GM23338 (cell line): ENCODE data around the gene AP5Z1. TPM values are rescaled to one million over a fixed set of nuclear protein-coding genes. Genes with fewer than 3 reads are reported as not detected.

ENCODE experiments used
- ATAC-seq: fragments of 200-7000 bp; cut with Tn5 transposase; 3 replicates; pipeline ENCODE4 v1.9.1; 2020
- DNase-seq: peaks from one replicate; pipeline ENCODE4 v3.0.0-alpha.2; 2015; ENCODE audit warnings: low spot score
- H2AFZ ChIP-seq: fragments of 200-600 bp; sonication (generic); 2 replicates; pipeline ENCODE4 v1.8.0; 2016; ENCODE audit warnings: antibody characterized with exemption, mild to moderate bottlenecking, moderate library complexity
- H3F3A ChIP-seq: fragments of 200-600 bp; sonication (generic); replicated peaks from 2 replicates; pipeline ENCODE4 v1.8.0; 2017; ENCODE audit warnings: antibody characterized with exemption, mixed run types, low read depth
- H3K27ac ChIP-seq: fragments of 200-600 bp; sonication (generic); 2 replicates; pipeline ENCODE4 v1.6.1; 2016; ENCODE audit warnings: low read depth
- H3K27me3 ChIP-seq: fragments of 200-600 bp; sonication (generic); 2 replicates; pipeline ENCODE4 v1.8.0; 2016; ENCODE audit warnings: mild to moderate bottlenecking, mixed run types, moderate library complexity; ENCODE audit not compliant: insufficient read depth
- H3K36me3 ChIP-seq: fragments of 200-600 bp; sonication (generic); 2 replicates; pipeline ENCODE4 v1.8.0; 2016; ENCODE audit warnings: mild to moderate bottlenecking; ENCODE audit not compliant: insufficient read depth
- H3K4me1 ChIP-seq: fragments of 200-600 bp; sonication (generic); 2 replicates; pipeline ENCODE4 v1.8.0; 2016; ENCODE audit warnings: mild to moderate bottlenecking, moderate library complexity; ENCODE audit not compliant: insufficient read depth
- H3K4me2 ChIP-seq: fragments of 200-600 bp; sonication (generic); 2 replicates; pipeline ENCODE4 v1.7.1; 2017; ENCODE audit warnings: mixed run types
- H3K4me3 ChIP-seq: fragments of 200-600 bp; sonication (generic); 2 replicates; pipeline ENCODE4 v1.6.1; 2016; ENCODE audit warnings: mixed run types
- H3K79me2 ChIP-seq: fragments of 200-600 bp; sonication (generic); replicated peaks from 2 replicates; pipeline ENCODE4 v1.8.0; 2017; ENCODE audit warnings: mild to moderate bottlenecking; ENCODE audit not compliant: insufficient read depth
- H3K9me2 ChIP-seq: fragments of 200-600 bp; sonication (generic); 2 replicates; pipeline ENCODE4 v1.8.0; 2017; ENCODE audit not compliant: insufficient read depth
- H4K20me1 ChIP-seq: fragments of 200-600 bp; sonication (generic); replicated peaks from 2 replicates; pipeline ENCODE4 v1.8.0; 2017; ENCODE audit warnings: mild to moderate bottlenecking; ENCODE audit not compliant: insufficient read depth
- H3K27ac Mint-ChIP-seq: 2 replicates; pipeline ENCODE4 v1.8.0; 2020; ENCODE audit warnings: inconsistent platforms, mild to moderate bottlenecking, moderate library complexity, mixed read lengths
- H3K27me3 Mint-ChIP-seq: 3 replicates; pipeline ENCODE4 v1.8.0; 2022; ENCODE audit warnings: low read depth, mild to moderate bottlenecking, moderate library complexity, mixed read lengths, inconsistent platforms; ENCODE audit not compliant: insufficient read depth, poor library complexity
- H3K36me3 Mint-ChIP-seq: 3 replicates; pipeline ENCODE4 v1.8.0; 2021; ENCODE audit warnings: low read depth, mild to moderate bottlenecking, inconsistent platforms, moderate library complexity, mixed read lengths
- H3K4me1 Mint-ChIP-seq: 3 replicates; pipeline ENCODE4 v1.8.0; 2020; ENCODE audit warnings: mild to moderate bottlenecking, inconsistent platforms, mixed read lengths
- H3K4me3 Mint-ChIP-seq: 3 replicates; pipeline ENCODE4 v1.8.0; 2021; ENCODE audit warnings: moderate library complexity, mild to moderate bottlenecking, inconsistent platforms, mixed read lengths
- H3K9me3 Mint-ChIP-seq: 3 replicates; pipeline ENCODE4 v1.8.0; 2020; ENCODE audit warnings: moderate library complexity, mild to moderate bottlenecking, inconsistent platforms, mixed read lengths
- CREB1 ChIP-seq: fragments of 250-450 bp; sonication (Bioruptor Pico); IDR thresholded peaks from 2 replicates; pipeline ENCODE4 v1.5.0; 2020; ENCODE audit warnings: low read depth, mild to moderate bottlenecking, moderate library complexity
- CTCF ChIP-seq, 2 experiments: fragments of 200-600 bp in 1 of 2; sonication (generic) in 1 of 2; conservative IDR thresholded peaks; 2 replicates each; pipeline versions ENCODE4 v1.5.1 to v1.6.1; 2016 to 2017; ENCODE audit warnings: antibody characterized with exemption in 2 of 2, low read depth in 2 of 2, mild to moderate bottlenecking in 2 of 2, moderate library complexity in 1 of 2
- ETS1 ChIP-seq: IDR thresholded peaks from 2 replicates; pipeline ENCODE4 v1.6.1; 2016; ENCODE audit warnings: antibody characterized with exemption
- EZH2 ChIP-seq: fragments of 200-600 bp; sonication (generic); IDR thresholded peaks from one replicate; pipeline ENCODE4 v1.8.0; 2017; ENCODE audit warnings: antibody characterized with exemption, mild to moderate bottlenecking, low read depth; ENCODE audit not compliant: unreplicated experiment
- EZH2phosphoT487 ChIP-seq: fragments of 200-600 bp; sonication (generic); IDR thresholded peaks from one replicate; pipeline ENCODE4 v1.8.1; 2018; ENCODE audit warnings: antibody characterized with exemption; ENCODE audit not compliant: unreplicated experiment
- JUNB ChIP-seq: IDR thresholded peaks from one replicate; pipeline ENCODE4 v1.6.1; 2016; ENCODE audit warnings: antibody characterized with exemption; ENCODE audit not compliant: unreplicated experiment
- NANOG ChIP-seq: IDR thresholded peaks from 2 replicates; pipeline ENCODE4 v1.6.1; 2016; ENCODE audit warnings: antibody characterized with exemption, borderline replicate concordance
- POLR2AphosphoS5 ChIP-seq: IDR thresholded peaks from 2 replicates; pipeline ENCODE4 v1.6.1; 2016; ENCODE audit warnings: antibody characterized with exemption, low read depth
- REST ChIP-seq: IDR thresholded peaks from one replicate; pipeline ENCODE4 v1.6.1; 2018; ENCODE audit warnings: antibody characterized with exemption; ENCODE audit not compliant: unreplicated experiment
- STAT1 ChIP-seq: IDR thresholded peaks from one replicate; pipeline ENCODE4 v1.6.1; 2016; ENCODE audit warnings: antibody characterized with exemption; ENCODE audit not compliant: unreplicated experiment
- ZNF114 ChIP-seq: fragments of 250-450 bp; sonication (Bioruptor Pico); IDR thresholded peaks from 2 replicates; pipeline ENCODE4 v1.5.0; 2020; ENCODE audit warnings: mild to moderate bottlenecking, moderate library complexity
- ZNF331 ChIP-seq: fragments of 250-450 bp; sonication (Bioruptor Pico); IDR thresholded peaks from 2 replicates; pipeline ENCODE4 v1.5.0; 2020; ENCODE audit warnings: low read depth, mild to moderate bottlenecking, moderate library complexity
- ZNF462 ChIP-seq: fragments of 250-450 bp; sonication (Bioruptor Pico); IDR thresholded peaks from 2 replicates; pipeline ENCODE4 v1.5.0; 2020; ENCODE audit warnings: mild to moderate bottlenecking, moderate library complexity
- polyA plus RNA-seq: library from polyadenylated mRNA; unstranded; fragments of >200 nt; fragmentation: Nextera tagmentation; extraction: Ambion mirVana; gene quantifications from 2 replicates; pipeline ENCODE4 v1.2.1, GENCODE V29; 2016
- total RNA-seq: library from RNA; depleted of rRNA; stranded (reverse); fragments of >200 nt; shearing (Covaris generic); gene quantifications from 2 replicates; pipeline ENCODE4 v1.2.3, GENCODE V29; 2014

AP5Z1 gene
- total and polyA plus RNA-seq, 2 experiments from 2014 or later = 16.3 to 31.2 TPM

GRCh38 chr7:4824120-4824775 is 48.8 kb downstream of the AP5Z1 start:
- Histone ChIP-seq H3K36me3 (no peaks in the 10 kb centered on the region), H4K20me1 (no peaks in the 10 kb centered on the region), H3F3A (no peaks in the 10 kb centered on the region), H3K4me2 (no peak overlapping the region), H3K79me2 (no peaks in the 10 kb centered on the region), H3K27me3 (no peaks in the 10 kb centered on the region), H3K27ac (no peak overlapping the region), H2AFZ (no peak overlapping the region), H3K4me3 (no peak overlapping the region), H3K9me2 (no peaks in the 10 kb centered on the region), H3K4me1 (no peaks in the 10 kb centered on the region)
- H3K27ac Mint-ChIP-seq = no peak overlapping the region
- H3K4me1 Mint-ChIP-seq = no peaks in the 10 kb centered on the region; the same call in 2 of the 3 replicates
- no peak for DNase-seq
- TF ChIP-seq EZH2 (no peak), STAT1 (no peak), ZNF114 (CRISPR knock-in tag) (no peak), NANOG (no peak), EZH2phosphoT487 (no peak), ZNF462 (CRISPR knock-in tag) (no peak), POLR2AphosphoS5 (no peak), JUNB (no peak), REST (no peak), ZNF331 (CRISPR knock-in tag) (no peak), CREB1 (no peak), CTCF (conservative IDR thresholded peaks at IDR 0.05; ENCODE audit: low read depth in 2 of 2) (no peak), ETS1 (no peak)
- H3K36me3 Mint-ChIP-seq = no peaks in the 10 kb centered on the region
- ATAC-seq = no peak
- no peak overlapping the region for H3K4me3 Mint-ChIP-seq
- peaks cover 5% of the 10 kb centered on the region for H3K27me3 Mint-ChIP-seq
- no peaks in the 10 kb centered on the region for H3K9me3 Mint-ChIP-seq
